GM18907 (cell line): ENCODE results near the gene AMIGO3.

Experiments used
- ATAC-seq: cut with Tn5 transposase; IDR thresholded peaks from one replicate; pipeline ENCODE4 v1.9.1; 2021; ENCODE audit warnings: mild to moderate bottlenecking, moderate library complexity; ENCODE audit not compliant: unreplicated experiment

The AMIGO3 gene

GRCh38 chr3:49671291-49672288 lies 47.9 kb downstream of the AMIGO3 start:
- ATAC-seq = no peak

GRCh38 chr3:49670940-49671290 lies 48.6 kb downstream of the AMIGO3 start:
- ATAC-seq = no peak

GRCh38 chr3:49669352-49669751 lies 50.1 kb downstream of the AMIGO3 start:
- no peak for ATAC-seq

- no peak for ATAC-seq
These were observed 50.6 kb downstream of the AMIGO3 start for GRCh38 chr3:49668861-49669260.

GRCh38 chr3:49668414-49668797 lies 51.1 kb downstream of the AMIGO3 start:
- ATAC-seq = no peak

GRCh38 chr3:49667701-49668413 lies 51.6 kb downstream of the AMIGO3 start:
- ATAC-seq = no peak
